ENCODE results near the gene PPP1R9B.

GRCh38 chr17:50088952-50089825 lies 61.3 kb downstream of the PPP1R9B start:
- TF ChIP-seq, protein P1, sequence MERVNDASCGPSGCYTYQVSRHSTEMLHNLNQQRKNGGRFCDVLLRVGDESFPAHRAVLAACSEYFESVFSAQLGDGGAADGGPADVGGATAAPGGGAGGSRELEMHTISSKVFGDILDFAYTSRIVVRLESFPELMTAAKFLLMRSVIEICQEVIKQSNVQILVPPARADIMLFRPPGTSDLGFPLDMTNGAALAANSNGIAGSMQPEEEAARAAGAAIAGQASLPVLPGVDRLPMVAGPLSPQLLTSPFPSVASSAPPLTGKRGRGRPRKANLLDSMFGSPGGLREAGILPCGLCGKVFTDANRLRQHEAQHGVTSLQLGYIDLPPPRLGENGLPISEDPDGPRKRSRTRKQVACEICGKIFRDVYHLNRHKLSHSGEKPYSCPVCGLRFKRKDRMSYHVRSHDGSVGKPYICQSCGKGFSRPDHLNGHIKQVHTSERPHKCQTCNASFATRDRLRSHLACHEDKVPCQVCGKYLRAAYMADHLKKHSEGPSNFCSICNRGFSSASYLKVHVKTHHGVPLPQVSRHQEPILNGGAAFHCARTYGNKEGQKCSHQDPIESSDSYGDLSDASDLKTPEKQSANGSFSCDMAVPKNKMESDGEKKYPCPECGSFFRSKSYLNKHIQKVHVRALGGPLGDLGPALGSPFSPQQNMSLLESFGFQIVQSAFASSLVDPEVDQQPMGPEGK (CRISPR knock-in tag; IDR thresholded peaks at IDR 0.05; ENCODE audit: borderline replicate concordance), result no peak
- no peak for TF ChIP-seq BACH2 (CRISPR knock-in tag; IDR thresholded peaks at IDR 0.05; ENCODE audit: borderline replicate concordance)
- TF ChIP-seq, protein P2, sequence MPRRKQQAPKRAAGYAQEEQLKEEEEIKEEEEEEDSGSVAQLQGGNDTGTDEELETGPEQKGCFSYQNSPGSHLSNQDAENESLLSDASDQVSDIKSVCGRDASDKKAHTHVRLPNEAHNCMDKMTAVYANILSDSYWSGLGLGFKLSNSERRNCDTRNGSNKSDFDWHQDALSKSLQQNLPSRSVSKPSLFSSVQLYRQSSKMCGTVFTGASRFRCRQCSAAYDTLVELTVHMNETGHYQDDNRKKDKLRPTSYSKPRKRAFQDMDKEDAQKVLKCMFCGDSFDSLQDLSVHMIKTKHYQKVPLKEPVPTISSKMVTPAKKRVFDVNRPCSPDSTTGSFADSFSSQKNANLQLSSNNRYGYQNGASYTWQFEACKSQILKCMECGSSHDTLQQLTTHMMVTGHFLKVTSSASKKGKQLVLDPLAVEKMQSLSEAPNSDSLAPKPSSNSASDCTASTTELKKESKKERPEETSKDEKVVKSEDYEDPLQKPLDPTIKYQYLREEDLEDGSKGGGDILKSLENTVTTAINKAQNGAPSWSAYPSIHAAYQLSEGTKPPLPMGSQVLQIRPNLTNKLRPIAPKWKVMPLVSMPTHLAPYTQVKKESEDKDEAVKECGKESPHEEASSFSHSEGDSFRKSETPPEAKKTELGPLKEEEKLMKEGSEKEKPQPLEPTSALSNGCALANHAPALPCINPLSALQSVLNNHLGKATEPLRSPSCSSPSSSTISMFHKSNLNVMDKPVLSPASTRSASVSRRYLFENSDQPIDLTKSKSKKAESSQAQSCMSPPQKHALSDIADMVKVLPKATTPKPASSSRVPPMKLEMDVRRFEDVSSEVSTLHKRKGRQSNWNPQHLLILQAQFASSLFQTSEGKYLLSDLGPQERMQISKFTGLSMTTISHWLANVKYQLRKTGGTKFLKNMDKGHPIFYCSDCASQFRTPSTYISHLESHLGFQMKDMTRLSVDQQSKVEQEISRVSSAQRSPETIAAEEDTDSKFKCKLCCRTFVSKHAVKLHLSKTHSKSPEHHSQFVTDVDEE (CRISPR knock-in tag; IDR thresholded peaks at IDR 0.05), result no peak
- no peak for TF ChIP-seq GLIS3 (CRISPR knock-in tag; IDR thresholded peaks at IDR 0.05)
- TF ChIP-seq CSRNP3 (CRISPR knock-in tag; IDR thresholded peaks at IDR 0.05), result no peak
- TF ChIP-seq, protein P3, sequence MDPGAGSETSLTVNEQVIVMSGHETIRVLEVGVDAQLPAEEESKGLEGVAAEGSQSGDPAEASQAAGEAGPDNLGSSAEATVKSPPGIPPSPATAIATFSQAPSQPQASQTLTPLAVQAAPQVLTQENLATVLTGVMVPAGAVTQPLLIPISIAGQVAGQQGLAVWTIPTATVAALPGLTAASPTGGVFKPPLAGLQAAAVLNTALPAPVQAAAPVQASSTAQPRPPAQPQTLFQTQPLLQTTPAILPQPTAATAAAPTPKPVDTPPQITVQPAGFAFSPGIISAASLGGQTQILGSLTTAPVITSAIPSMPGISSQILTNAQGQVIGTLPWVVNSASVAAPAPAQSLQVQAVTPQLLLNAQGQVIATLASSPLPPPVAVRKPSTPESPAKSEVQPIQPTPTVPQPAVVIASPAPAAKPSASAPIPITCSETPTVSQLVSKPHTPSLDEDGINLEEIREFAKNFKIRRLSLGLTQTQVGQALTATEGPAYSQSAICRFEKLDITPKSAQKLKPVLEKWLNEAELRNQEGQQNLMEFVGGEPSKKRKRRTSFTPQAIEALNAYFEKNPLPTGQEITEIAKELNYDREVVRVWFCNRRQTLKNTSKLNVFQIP (CRISPR knock-in tag; IDR thresholded peaks at IDR 0.05; ENCODE audit: borderline replicate concordance, low read depth), result no peak
- no peak for TF ChIP-seq ZFP3 (CRISPR knock-in tag; IDR thresholded peaks at IDR 0.05)
- TF ChIP-seq CSDC2 (CRISPR knock-in tag; IDR thresholded peaks at IDR 0.05), result no peak
- TF ChIP-seq ZC3H10 (CRISPR knock-in tag; IDR thresholded peaks at IDR 0.05), result no peak

Measured in SK-N-SH treated with all-trans-retinoic acid at 6 μM for 48 hours (cell line).